Gastrocnemius medialis (tissue), 4 donors: ENCODE measurements around the gene HOXD10.

ENCODE experiments used
- POLR2A ChIP-seq, 2 donors: fragments of 450-650 bp; IDR thresholded peaks; one replicate each; pipeline ENCODE4 v1.6.1; 2017; ENCODE audit warnings: antibody characterized with exemption in 2 of 2, mild to moderate bottlenecking in 2 of 2, moderate library complexity in 2 of 2
- TF ChIP-seq, protein P1 (sequence below), 5 experiments: fragments of 450-650 bp in 3 of 5; fragments of 200-600 bp in 2 of 5; sonication (generic) in 2 of 5; IDR thresholded peaks in 4 of 5; conservative IDR thresholded peaks in 1 of 5; 1 replicate in 4 of 5; 2 replicates in 1 of 5; pipeline ENCODE4 v1.5.1; 2016 to 2019; ENCODE audit warnings: antibody characterized with exemption in 5 of 5, mild to moderate bottlenecking in 3 of 5, moderate library complexity in 3 of 5

GRCh38 chr2:176075481-176075880 lies 41.1 kb upstream of the HOXD10 start:
- TF ChIP-seq, protein P1, sequence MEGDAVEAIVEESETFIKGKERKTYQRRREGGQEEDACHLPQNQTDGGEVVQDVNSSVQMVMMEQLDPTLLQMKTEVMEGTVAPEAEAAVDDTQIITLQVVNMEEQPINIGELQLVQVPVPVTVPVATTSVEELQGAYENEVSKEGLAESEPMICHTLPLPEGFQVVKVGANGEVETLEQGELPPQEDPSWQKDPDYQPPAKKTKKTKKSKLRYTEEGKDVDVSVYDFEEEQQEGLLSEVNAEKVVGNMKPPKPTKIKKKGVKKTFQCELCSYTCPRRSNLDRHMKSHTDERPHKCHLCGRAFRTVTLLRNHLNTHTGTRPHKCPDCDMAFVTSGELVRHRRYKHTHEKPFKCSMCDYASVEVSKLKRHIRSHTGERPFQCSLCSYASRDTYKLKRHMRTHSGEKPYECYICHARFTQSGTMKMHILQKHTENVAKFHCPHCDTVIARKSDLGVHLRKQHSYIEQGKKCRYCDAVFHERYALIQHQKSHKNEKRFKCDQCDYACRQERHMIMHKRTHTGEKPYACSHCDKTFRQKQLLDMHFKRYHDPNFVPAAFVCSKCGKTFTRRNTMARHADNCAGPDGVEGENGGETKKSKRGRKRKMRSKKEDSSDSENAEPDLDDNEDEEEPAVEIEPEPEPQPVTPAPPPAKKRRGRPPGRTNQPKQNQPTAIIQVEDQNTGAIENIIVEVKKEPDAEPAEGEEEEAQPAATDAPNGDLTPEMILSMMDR (IDR thresholded peaks at IDR 0.05 in 4 of 5, conservative IDR thresholded peaks at IDR 0.05 in 1 of 5) = no peak
- TF ChIP-seq POLR2A (IDR thresholded peaks at IDR 0.05) = no peak
